ENCODE measurements around the gene PPM1B.

PPM1B gene

DNA sequence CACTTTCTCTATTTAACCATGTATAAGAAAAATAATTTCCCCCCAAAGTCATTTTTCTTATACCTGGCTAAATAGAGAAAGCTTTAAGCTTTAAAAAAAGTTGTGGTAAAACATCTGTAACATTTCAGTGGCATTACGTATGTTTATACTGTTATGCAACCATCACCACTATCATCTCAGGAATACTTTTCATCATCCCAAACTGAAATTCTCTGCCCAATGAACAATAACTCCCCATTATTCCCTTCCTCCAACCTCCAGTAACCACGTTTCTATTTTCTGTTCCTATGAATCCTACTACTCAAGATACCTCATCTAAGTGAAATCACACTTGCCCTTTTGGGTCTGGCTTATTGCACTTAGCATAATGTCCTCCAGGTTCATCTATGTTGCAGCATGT is 104.9 kb downstream of the PPM1B start:
- Histone ChIP-seq H3K27ac (ENCODE audit: low read depth, low read length) (no peak overlapping the region), H3K9ac (ENCODE audit: low read depth, low read length) (no peak overlapping the region), H3K9me3 (ENCODE audit: control insufficient read depth, insufficient read depth, low read length) (no peaks in the 10 kb centered on the region), H3K36me3 (ENCODE audit: control insufficient read depth, insufficient read depth, low read length) (no peaks in the 10 kb centered on the region), H3K4me1 (ENCODE audit: control insufficient read depth, insufficient read depth, low read length) (no peaks in the 10 kb centered on the region), H3K27me3 (ENCODE audit: control insufficient read depth, insufficient read depth, low read length) (no peaks in the 10 kb centered on the region), H3K4me3 (ENCODE audit: low read depth, low read length) (no peak overlapping the region)

GRCh38 chr2:44275927-44276303 is 107.2 kb downstream of the PPM1B start:
- Histone ChIP-seq H3K4me3 (ENCODE audit: low read depth, low read length) (no peak overlapping the region), H3K27ac (ENCODE audit: low read depth, low read length) (no peak overlapping the region), H3K4me1 (ENCODE audit: control insufficient read depth, insufficient read depth, low read length) (no peaks in the 10 kb centered on the region), H3K9me3 (ENCODE audit: control insufficient read depth, insufficient read depth, low read length) (no peaks in the 10 kb centered on the region), H3K27me3 (ENCODE audit: control insufficient read depth, insufficient read depth, low read length) (no peaks in the 10 kb centered on the region), H3K36me3 (ENCODE audit: control insufficient read depth, insufficient read depth, low read length) (no peaks in the 10 kb centered on the region), H3K9ac (ENCODE audit: low read depth, low read length) (no peak overlapping the region)

GRCh38 chr2:44277541-44277940 is 108.9 kb downstream of the PPM1B start:
- H3K9ac ChIP-seq (ENCODE audit: low read depth, low read length): no peak overlapping the region
- no peak overlapping the region for H3K4me3 ChIP-seq (ENCODE audit: low read depth, low read length)
- H3K9me3 ChIP-seq (ENCODE audit: control insufficient read depth, insufficient read depth, low read length): no peaks in the 10 kb centered on the region
- no peak overlapping the region for H3K27ac ChIP-seq (ENCODE audit: low read depth, low read length)
- H3K27me3 ChIP-seq (ENCODE audit: control insufficient read depth, insufficient read depth, low read length): no peaks in the 10 kb centered on the region
- no peaks in the 10 kb centered on the region for H3K4me1 ChIP-seq (ENCODE audit: control insufficient read depth, insufficient read depth, low read length)
- no peaks in the 10 kb centered on the region for H3K36me3 ChIP-seq (ENCODE audit: control insufficient read depth, insufficient read depth, low read length)

- H3K36me3 ChIP-seq (ENCODE audit: control insufficient read depth, insufficient read depth, low read length): no peaks in the 10 kb centered on the region
- no peak overlapping the region for H3K4me3 ChIP-seq (ENCODE audit: low read depth, low read length)
- no peaks in the 10 kb centered on the region for H3K9me3 ChIP-seq (ENCODE audit: control insufficient read depth, insufficient read depth, low read length)
- H3K9ac ChIP-seq (ENCODE audit: low read depth, low read length): no peak overlapping the region
- no peaks in the 10 kb centered on the region for H3K27me3 ChIP-seq (ENCODE audit: control insufficient read depth, insufficient read depth, low read length)
- no peak overlapping the region for H3K27ac ChIP-seq (ENCODE audit: low read depth, low read length)
- no peaks in the 10 kb centered on the region for H3K4me1 ChIP-seq (ENCODE audit: control insufficient read depth, insufficient read depth, low read length)
Measured at GRCh38 chr2:44280869-44281268, 112.2 kb downstream of the PPM1B start.
